ENCODE results near the gene UPF3B. TPM values are rescaled to one million over a fixed set of nuclear protein-coding genes. Genes with fewer than 3 reads are reported as not detected.
A peak's percentile ranks its signal among the peaks of the same experiment; 100 is the strongest.

Gene UPF3B
- total RNA-seq, 1 experiment from 2014 or later, result 4.7 TPM

DNA sequence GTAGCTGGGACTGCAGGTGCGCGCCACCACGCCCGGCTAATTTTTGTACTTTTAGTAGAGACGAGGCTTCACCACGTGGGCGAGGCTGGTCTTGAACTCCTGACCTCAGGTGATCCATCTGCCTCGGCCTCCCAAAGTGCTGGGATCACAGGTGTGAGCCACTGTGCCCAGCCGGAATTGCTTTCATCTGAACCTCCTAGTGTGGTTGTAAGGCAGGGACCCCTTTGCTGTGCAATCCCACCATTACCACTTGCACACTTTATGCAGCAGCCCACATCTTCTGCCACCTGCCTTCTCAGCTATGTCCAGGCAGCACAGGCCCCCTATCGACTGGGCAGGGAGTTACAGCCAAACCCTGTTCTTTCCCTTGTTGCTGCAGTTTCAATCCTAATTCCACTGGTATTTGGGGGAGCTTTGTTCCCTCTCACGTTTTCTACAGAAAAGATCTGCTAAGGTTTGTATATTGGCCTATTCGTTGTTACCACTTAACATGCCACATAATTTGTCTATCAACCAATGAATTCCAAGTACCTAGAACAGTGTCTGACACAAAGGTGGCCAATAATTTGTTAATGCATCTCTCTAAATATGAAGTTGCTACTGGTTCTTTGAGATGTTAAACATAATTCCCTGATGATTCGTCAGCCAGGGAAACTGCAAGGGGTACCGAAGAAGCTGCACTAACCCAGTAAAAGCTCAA lies 67.9 kb downstream of the UPF3B start:
- DNase-seq, result peak; percentile 34
- H3K36me3 ChIP-seq (ENCODE audit: low read depth, low read length), result peaks cover 40% of the 10 kb centered on the region
- no peaks in the 10 kb centered on the region for H3K9me3 ChIP-seq (ENCODE audit: low read length)
- H3K27me3 ChIP-seq (ENCODE audit: low read length), result no peaks in the 10 kb centered on the region
- BruUV-seq (replicated peaks), result no TSS peak
- POLR2A ChIA-PET (ENCODE audit: unreplicated experiment), result no interaction called here
- no peak overlapping the region for H3K9ac ChIP-seq (ENCODE audit: low read length)
- no peak overlapping the region for H3K27ac ChIP-seq (ENCODE audit: low read length)
- H3F3A ChIP-seq (ENCODE audit: low read length, unreplicated experiment), result no peaks in the 10 kb centered on the region
- H3K4me2 ChIP-seq (ENCODE audit: low read length), result no peak overlapping the region
- peaks cover 51% of the 10 kb centered on the region for H4K20me1 ChIP-seq (ENCODE audit: low read length)
- no peaks in the 10 kb centered on the region for H3K9me2 ChIP-seq (replicated peaks; ENCODE audit: low read length)
- peak; percentile 65 for ATAC-seq
- intact Hi-C loops (cut with micrococcal nuclease), result no loop called here
- no peak overlapping the region for H2AFZ ChIP-seq (ENCODE audit: low read length)
- TF ChIP-seq, protein P1, sequence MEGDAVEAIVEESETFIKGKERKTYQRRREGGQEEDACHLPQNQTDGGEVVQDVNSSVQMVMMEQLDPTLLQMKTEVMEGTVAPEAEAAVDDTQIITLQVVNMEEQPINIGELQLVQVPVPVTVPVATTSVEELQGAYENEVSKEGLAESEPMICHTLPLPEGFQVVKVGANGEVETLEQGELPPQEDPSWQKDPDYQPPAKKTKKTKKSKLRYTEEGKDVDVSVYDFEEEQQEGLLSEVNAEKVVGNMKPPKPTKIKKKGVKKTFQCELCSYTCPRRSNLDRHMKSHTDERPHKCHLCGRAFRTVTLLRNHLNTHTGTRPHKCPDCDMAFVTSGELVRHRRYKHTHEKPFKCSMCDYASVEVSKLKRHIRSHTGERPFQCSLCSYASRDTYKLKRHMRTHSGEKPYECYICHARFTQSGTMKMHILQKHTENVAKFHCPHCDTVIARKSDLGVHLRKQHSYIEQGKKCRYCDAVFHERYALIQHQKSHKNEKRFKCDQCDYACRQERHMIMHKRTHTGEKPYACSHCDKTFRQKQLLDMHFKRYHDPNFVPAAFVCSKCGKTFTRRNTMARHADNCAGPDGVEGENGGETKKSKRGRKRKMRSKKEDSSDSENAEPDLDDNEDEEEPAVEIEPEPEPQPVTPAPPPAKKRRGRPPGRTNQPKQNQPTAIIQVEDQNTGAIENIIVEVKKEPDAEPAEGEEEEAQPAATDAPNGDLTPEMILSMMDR (conservative IDR thresholded peaks at IDR 0.05; ENCODE audit: low read depth, low read length), result peak; percentile 63
- TF ChIP-seq EZH2phosphoT487 (IDR thresholded peaks at IDR 0.05; ENCODE audit: borderline replicate concordance, low read length), result no peak
- TF ChIP-seq EZH2 (IDR thresholded peaks at IDR 0.05; ENCODE audit: low read length, unreplicated experiment), result no peak
- CTCF ChIA-PET, result interaction anchor here (0.6 kb wide), 1 partner anchor 242 kb away, joined by 8 read pairs; no protein-coding TSS in a partner anchor
- peaks cover 47% of the 10 kb centered on the region for H3K79me2 ChIP-seq (ENCODE audit: low read length)
- peaks cover 18% of the 10 kb centered on the region; the same call in 1 of the 2 replicates for H3K4me1 ChIP-seq (ENCODE audit: insufficient read depth, low read length)
- no peak overlapping the region for H3K4me3 ChIP-seq (ENCODE audit: low read length)

Other genes with a start within 250 kb of the UPF3B start
- 9.1 and 11.4 TPM in 2 replicates for gene NKRF, start 246.5 kb downstream of the UPF3B start, total RNA-seq (2014; rRNA removed)
- 28.9 and 39.1 TPM in 2 replicates for gene SEPTIN6, start 159.8 kb downstream of the UPF3B start, total RNA-seq (2014; rRNA removed)
- 2.3 and 2.5 TPM in 2 replicates for gene SOWAHD, start 94.4 kb downstream of the UPF3B start, total RNA-seq (2014; rRNA removed)
- gene RPL39, start 61.3 kb downstream of the UPF3B start, total RNA-seq (2014; rRNA removed), result 869 and 1,578 TPM in 2 replicates
- gene RNF113A, start 18.8 kb upstream of the UPF3B start, total RNA-seq (2014; rRNA removed), result 13.8 and 18.6 TPM in 2 replicates
- 122 and 167 TPM in 2 replicates for gene NDUFA1, start 18.9 kb upstream of the UPF3B start, total RNA-seq (2014; rRNA removed)
- not detected in 2 replicates for gene AKAP14, start 42.9 kb upstream of the UPF3B start, total RNA-seq (2014; rRNA removed)
- gene NKAP, start 90.8 kb upstream of the UPF3B start, total RNA-seq (2014; rRNA removed), result 5.2 and 5.6 TPM in 2 replicates
- gene RHOXF2B, start 224.7 kb upstream of the UPF3B start, total RNA-seq (2014; rRNA removed), result not detected in 2 replicates

Data from PC-3 (cell line).